ENCODE data around the gene MAP3K4.

DNA sequence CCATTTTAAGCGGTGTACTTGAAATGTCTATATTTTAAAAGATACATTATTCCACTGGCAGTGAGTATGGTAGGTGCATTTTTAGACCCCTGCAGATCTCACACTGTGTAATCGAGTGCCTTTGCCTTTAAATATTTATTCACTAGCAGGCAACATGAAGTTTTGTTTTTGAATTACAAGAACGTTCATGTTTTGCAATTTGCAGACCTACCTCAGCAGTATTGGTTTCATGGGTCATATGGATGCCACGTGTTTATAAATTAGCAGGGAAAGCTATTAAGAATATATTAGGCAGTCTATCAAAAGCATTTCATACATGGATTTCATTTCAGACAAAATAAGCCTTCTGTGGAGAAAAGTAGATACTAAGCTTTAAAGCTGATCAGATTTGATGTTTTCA lies 7.2 kb downstream of the MAP3K4 start:
- no peak for TF ChIP-seq ZFX (IDR thresholded peaks at IDR 0.05)
- TF ChIP-seq, protein P1, sequence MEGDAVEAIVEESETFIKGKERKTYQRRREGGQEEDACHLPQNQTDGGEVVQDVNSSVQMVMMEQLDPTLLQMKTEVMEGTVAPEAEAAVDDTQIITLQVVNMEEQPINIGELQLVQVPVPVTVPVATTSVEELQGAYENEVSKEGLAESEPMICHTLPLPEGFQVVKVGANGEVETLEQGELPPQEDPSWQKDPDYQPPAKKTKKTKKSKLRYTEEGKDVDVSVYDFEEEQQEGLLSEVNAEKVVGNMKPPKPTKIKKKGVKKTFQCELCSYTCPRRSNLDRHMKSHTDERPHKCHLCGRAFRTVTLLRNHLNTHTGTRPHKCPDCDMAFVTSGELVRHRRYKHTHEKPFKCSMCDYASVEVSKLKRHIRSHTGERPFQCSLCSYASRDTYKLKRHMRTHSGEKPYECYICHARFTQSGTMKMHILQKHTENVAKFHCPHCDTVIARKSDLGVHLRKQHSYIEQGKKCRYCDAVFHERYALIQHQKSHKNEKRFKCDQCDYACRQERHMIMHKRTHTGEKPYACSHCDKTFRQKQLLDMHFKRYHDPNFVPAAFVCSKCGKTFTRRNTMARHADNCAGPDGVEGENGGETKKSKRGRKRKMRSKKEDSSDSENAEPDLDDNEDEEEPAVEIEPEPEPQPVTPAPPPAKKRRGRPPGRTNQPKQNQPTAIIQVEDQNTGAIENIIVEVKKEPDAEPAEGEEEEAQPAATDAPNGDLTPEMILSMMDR (conservative IDR thresholded peaks at IDR 0.05): no peak
